NT2/D1 (cell line): ENCODE data around the gene GPR78.

ENCODE experiments used
- YY1 ChIP-seq: IDR thresholded peaks from 2 replicates; pipeline ENCODE4 v1.6.1; 2011; ENCODE audit not compliant: insufficient read length, insufficient read depth
- ZNF274 ChIP-seq: IDR thresholded peaks from 2 replicates; pipeline ENCODE4 v1.6.1; 2011; ENCODE audit warnings: mild to moderate bottlenecking, low read depth, low read length

DNA sequence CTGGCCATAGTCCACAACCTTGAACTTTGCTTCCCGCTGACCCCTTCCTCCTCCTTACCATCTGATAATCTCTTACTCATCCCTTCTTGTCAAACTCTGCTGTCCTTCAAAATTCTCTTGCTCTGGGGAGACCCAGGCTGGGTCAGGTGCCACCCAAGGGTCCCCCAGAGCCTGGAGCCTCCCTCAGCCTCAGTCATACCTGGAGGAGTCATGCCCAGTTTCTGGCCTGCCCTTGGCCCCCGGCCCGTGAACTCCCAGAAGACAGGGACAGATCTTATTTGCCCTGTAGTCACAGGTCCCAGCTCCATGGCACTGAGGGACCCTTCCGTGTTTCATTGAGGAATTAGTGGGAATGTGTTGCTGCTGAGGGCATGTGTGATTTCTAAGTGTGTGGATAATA, 4.7 kb upstream of the GPR78 start:
- TF ChIP-seq YY1 (no peak), ZNF274 (no peak)
